ENCODE data around the gene PSMA6. TPM values are rescaled to one million over a fixed set of nuclear protein-coding genes. Genes with fewer than 3 reads are reported as not detected.

The PSMA6 gene
- total RNA-seq, 4 donors from 2014 or later = 95.6 to 244 (median 169) TPM

GRCh38 chr14:35281341-35281740 lies 10.8 kb upstream of the PSMA6 start:
- no peak overlapping the region for H3K27ac ChIP-seq
- no peak for DNase-seq
- peaks cover 0 to 20% (median 0%) of the 10 kb centered on the region in 3 donors for H3K36me3 ChIP-seq
- no peak overlapping the region for H3K4me3 ChIP-seq
- peaks cover 0 to 15% (median 0%) of the 10 kb centered on the region in 3 donors for H3K4me1 ChIP-seq
- no peaks in the 10 kb centered on the region for H3K27me3 ChIP-seq
- H3K9me3 ChIP-seq = no peaks in the 10 kb centered on the region
- TF ChIP-seq, protein P1, sequence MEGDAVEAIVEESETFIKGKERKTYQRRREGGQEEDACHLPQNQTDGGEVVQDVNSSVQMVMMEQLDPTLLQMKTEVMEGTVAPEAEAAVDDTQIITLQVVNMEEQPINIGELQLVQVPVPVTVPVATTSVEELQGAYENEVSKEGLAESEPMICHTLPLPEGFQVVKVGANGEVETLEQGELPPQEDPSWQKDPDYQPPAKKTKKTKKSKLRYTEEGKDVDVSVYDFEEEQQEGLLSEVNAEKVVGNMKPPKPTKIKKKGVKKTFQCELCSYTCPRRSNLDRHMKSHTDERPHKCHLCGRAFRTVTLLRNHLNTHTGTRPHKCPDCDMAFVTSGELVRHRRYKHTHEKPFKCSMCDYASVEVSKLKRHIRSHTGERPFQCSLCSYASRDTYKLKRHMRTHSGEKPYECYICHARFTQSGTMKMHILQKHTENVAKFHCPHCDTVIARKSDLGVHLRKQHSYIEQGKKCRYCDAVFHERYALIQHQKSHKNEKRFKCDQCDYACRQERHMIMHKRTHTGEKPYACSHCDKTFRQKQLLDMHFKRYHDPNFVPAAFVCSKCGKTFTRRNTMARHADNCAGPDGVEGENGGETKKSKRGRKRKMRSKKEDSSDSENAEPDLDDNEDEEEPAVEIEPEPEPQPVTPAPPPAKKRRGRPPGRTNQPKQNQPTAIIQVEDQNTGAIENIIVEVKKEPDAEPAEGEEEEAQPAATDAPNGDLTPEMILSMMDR (IDR thresholded peaks at IDR 0.05) = no peak
- TF ChIP-seq POLR2A (IDR thresholded peaks at IDR 0.05) = no peak
- intact Hi-C loops (cut with DNase I) = no loop called here
- 79 to 90% methylated on average over 1 of the region's 1 CpG for WGBS, 2 donors

DNA sequence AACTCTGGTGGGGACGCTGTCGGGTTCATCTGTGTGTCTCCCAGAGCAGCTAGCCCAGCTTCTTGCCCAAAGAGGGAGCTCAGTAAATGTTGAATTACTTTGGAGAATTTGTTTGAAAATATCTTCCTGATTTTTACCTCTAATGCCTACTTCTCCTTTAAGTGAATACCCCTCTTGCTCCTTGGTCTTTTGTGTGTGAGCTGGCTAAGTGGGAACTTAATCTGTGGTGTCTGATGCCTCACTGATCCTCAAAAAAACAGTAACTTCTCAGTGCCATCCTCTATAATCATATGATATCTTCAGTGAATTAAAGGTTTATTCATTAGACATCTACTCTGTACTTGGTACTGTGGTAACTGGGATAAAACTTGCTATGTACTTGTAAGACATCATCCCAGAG lies 7.7 kb upstream of the PSMA6 start:
- TF ChIP-seq, protein P1 (IDR thresholded peaks at IDR 0.05) = no peak
- no peak for TF ChIP-seq POLR2A (IDR thresholded peaks at IDR 0.05)
- H3K4me1 ChIP-seq = peaks cover 0 to 29% (median 6%) of the 10 kb centered on the region in 3 donors
- 100% methylated on average over 2 of the region's 2 CpGs for WGBS, 2 donors
- DNase-seq = no peak
- H3K27me3 ChIP-seq = no peaks in the 10 kb centered on the region
- intact Hi-C loops (cut with DNase I) = no loop called here
- H3K36me3 ChIP-seq = peaks cover 0 to 20% (median 0%) of the 10 kb centered on the region in 3 donors
- no peak overlapping the region for H3K4me3 ChIP-seq
- no peak overlapping the region for H3K27ac ChIP-seq
- no peaks in the 10 kb centered on the region for H3K9me3 ChIP-seq

GRCh38 chr14:35285168-35286002 lies 6.8 kb upstream of the PSMA6 start:
- no peaks in the 10 kb centered on the region for H3K27me3 ChIP-seq
- no peak for DNase-seq
- H3K36me3 ChIP-seq = peaks cover 0 to 19% (median 0%) of the 10 kb centered on the region in 3 donors
- intact Hi-C loops (cut with DNase I) = loop anchor here (5.0 kb wide), 1 partner anchor 122 kb away; no protein-coding TSS in a partner anchor
- no peaks in the 10 kb centered on the region for H3K9me3 ChIP-seq
- 59 to 72% methylated on average over 5 of the region's 5 CpGs for WGBS, 2 donors
- H3K4me1 ChIP-seq = peaks cover 0 to 29% (median 6%) of the 10 kb centered on the region in 3 donors
- no peak for TF ChIP-seq POLR2A (IDR thresholded peaks at IDR 0.05)
- TF ChIP-seq, protein P1 (IDR thresholded peaks at IDR 0.05) = no peak
- H3K4me3 ChIP-seq = no peak overlapping the region
- peak overlapping the region in 3 of 4 donors; percentile 7 to 50 (median 44) for H3K27ac ChIP-seq

DNA sequence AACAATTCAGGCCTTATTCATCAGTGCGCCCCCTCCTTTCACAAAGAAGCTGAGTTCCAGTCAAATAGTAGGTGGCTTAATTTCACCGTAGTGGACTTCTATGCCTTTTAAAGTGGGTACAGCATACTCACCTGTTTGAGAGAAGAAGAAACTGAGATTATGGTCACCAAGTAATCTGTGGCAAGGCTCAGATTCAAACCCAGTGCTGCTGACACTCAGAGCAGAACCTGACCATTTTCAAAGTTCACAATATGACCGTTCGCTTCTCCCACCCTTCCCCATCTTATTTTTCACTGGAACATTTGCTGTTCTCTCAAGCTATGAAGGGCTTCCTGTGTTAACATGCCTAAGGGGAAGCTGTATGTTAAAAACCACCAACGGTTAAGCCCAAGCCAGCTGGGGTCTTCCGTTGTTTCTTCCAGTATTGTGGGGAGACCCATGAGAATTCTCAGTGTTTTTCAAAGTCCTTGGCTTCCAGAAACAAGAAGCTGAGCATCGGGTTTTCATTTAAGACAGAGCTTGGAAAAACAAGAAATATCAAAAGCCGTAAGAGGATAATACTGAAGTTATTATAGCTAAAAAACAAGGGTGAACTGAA lies 6.1 kb upstream of the PSMA6 start:
- intact Hi-C loops (cut with DNase I) = loop anchor here (5.0 kb wide), 1 partner anchor 121 kb away; no protein-coding TSS in a partner anchor
- Histone ChIP-seq H3K9me3 (no peaks in the 10 kb centered on the region), H3K4me1 (peaks cover 0 to 32% (median 6%) of the 10 kb centered on the region in 3 donors), H3K27ac (peak overlapping the region in 3 of 4 donors; percentile 7 to 50 (median 44)), H3K27me3 (no peaks in the 10 kb centered on the region), H3K4me3 (no peak overlapping the region), H3K36me3 (peaks cover 0 to 12% (median 0%) of the 10 kb centered on the region in 3 donors)
- no peak for DNase-seq
- WGBS, 2 donors = 59 to 65% methylated on average over 7 to 8 of the region's 8 CpGs
- no peak for TF ChIP-seq POLR2A (IDR thresholded peaks at IDR 0.05)
- TF ChIP-seq, protein P1 (IDR thresholded peaks at IDR 0.05) = no peak

- Histone ChIP-seq H3K4me3 (no peak overlapping the region), H3K9me3 (no peaks in the 10 kb centered on the region), H3K27ac (peak overlapping the region in 1 of 4 donors; percentile 44), H3K4me1 (peaks cover 0 to 38% (median 6%) of the 10 kb centered on the region in 3 donors), H3K27me3 (no peaks in the 10 kb centered on the region), H3K36me3 (peaks cover 0 to 9% (median 0%) of the 10 kb centered on the region in 3 donors)
- TF ChIP-seq, protein P1 (IDR thresholded peaks at IDR 0.05) = no peak
- TF ChIP-seq POLR2A (IDR thresholded peaks at IDR 0.05) = no peak
- DNase-seq = no peak
- intact Hi-C loops (cut with DNase I) = loop anchor here (5.0 kb wide), 1 partner anchor 121 kb away; no protein-coding TSS in a partner anchor
- WGBS, 2 donors = 43 to 73% methylated on average over 1 of the region's 1 CpG
These were observed 5.5 kb upstream of the PSMA6 start for GRCh38 chr14:35286707-35287106.
